BJ (cell line): ENCODE measurements around the gene ARID4A. TPM values are rescaled to one million over a fixed set of nuclear protein-coding genes. Genes with fewer than 3 reads are reported as not detected.

ENCODE experiments used
- CTCF ChIA-PET: fragments of 350-600 bp; formaldehyde crosslinking; extraction: SDS; loops from one replicate; lab custom pipeline; 2021; ENCODE audit warnings: antibody characterized with exemption, inconsistent platforms; lab: Yijun Ruan, JAX
- POLR2A ChIA-PET: fragments of 300-600 bp; sonication (Branson Sonifier 250); formaldehyde crosslinking; extraction: SDS; loops from one replicate; lab custom pipeline; 2021; ENCODE audit warnings: antibody characterized with exemption; lab: Charles Lee
- DNase-seq: peaks from one replicate; pipeline ENCODE4 v3.0.0-alpha.2; 2011; ENCODE audit warnings: low read depth
- H3K27me3 ChIP-seq: 2 replicates; pipeline ENCODE4 v1.6.0; 2011; ENCODE audit warnings: low read length; ENCODE audit not compliant: control insufficient read depth, insufficient read depth
- H3K36me3 ChIP-seq: 2 replicates; pipeline ENCODE4 v1.5.1; 2011; ENCODE audit warnings: low read length; ENCODE audit not compliant: control insufficient read depth, insufficient read depth
- H3K4me3 ChIP-seq: 2 replicates; pipeline ENCODE4 v1.5.1; 2011; ENCODE audit warnings: low read depth, mild to moderate bottlenecking, control low read depth, low read length
- polyA plus RNA-seq: library from polyadenylated mRNA; depleted of rRNA; stranded (reverse); fragments of >200 nt; gene quantifications from 2 replicates; pipeline ENCODE4 v1.2.3, GENCODE V29; 2011
- TF ChIP-seq, protein P1 (sequence below): IDR thresholded peaks from 2 replicates; pipeline ENCODE4 v1.5.1; 2011; ENCODE audit warnings: low read depth, mild to moderate bottlenecking, control low read depth, inconsistent platforms, low read length, moderate library complexity; ENCODE audit not compliant: insufficient read depth

The ARID4A gene
- polyA plus RNA-seq, 1 experiment: 3.3 TPM

- TF ChIP-seq, protein P1, sequence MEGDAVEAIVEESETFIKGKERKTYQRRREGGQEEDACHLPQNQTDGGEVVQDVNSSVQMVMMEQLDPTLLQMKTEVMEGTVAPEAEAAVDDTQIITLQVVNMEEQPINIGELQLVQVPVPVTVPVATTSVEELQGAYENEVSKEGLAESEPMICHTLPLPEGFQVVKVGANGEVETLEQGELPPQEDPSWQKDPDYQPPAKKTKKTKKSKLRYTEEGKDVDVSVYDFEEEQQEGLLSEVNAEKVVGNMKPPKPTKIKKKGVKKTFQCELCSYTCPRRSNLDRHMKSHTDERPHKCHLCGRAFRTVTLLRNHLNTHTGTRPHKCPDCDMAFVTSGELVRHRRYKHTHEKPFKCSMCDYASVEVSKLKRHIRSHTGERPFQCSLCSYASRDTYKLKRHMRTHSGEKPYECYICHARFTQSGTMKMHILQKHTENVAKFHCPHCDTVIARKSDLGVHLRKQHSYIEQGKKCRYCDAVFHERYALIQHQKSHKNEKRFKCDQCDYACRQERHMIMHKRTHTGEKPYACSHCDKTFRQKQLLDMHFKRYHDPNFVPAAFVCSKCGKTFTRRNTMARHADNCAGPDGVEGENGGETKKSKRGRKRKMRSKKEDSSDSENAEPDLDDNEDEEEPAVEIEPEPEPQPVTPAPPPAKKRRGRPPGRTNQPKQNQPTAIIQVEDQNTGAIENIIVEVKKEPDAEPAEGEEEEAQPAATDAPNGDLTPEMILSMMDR: peak; percentile 28; the same call in 1 of the 2 replicates
- H3K4me3 ChIP-seq: no peak overlapping the region
- POLR2A ChIA-PET: no interaction called here
- no peak for DNase-seq
- CTCF ChIA-PET: interaction anchor here (1.2 kb wide), 1 partner anchor 11 kb away, joined by 4 read pairs; no protein-coding TSS in a partner anchor
- H3K36me3 ChIP-seq: peaks cover 17% of the 10 kb centered on the region
- H3K27me3 ChIP-seq: no peaks in the 10 kb centered on the region
These were observed 64.5 kb downstream of the ARID4A start for GRCh38 chr14:58362798-58363412.

DNA sequence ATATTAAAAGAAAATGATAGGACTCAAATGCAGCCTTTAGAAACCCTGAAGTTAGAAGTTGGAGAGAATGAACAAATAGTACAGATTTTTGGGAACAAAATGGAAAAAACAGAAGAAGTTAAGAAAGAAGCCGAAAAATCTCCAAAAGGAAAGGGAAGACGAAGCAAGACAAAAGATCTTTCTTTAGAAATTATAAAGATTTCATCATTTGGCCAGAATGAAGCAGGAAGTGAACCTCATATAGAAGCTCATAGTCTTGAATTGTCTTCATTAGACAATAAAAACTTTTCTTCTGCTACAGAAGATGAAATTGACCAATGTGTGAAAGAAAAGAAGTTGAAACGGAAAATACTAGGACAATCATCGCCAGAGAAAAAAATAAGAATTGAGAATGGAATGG is 66.0 kb downstream of the ARID4A start:
- DNase-seq: no peak
- Histone ChIP-seq H3K4me3 (no peak overlapping the region), H3K36me3 (peaks cover 19% of the 10 kb centered on the region), H3K27me3 (no peaks in the 10 kb centered on the region)
- ChIA-PET CTCF (interaction anchor here (0.6 to 1.4 kb wide), 4 partner anchors 17 to 257 kb away, joined by 3 to 5 read pairs (median 4); no protein-coding TSS in a partner anchor), POLR2A (no interaction called here)
- TF ChIP-seq, protein P1: no peak

GRCh38 chr14:58367296-58367695 is 68.9 kb downstream of the ARID4A start:
- Histone ChIP-seq H3K36me3 (peaks cover 13% of the 10 kb centered on the region), H3K27me3 (no peaks in the 10 kb centered on the region), H3K4me3 (no peak overlapping the region)
- ChIA-PET CTCF (interaction anchor here (1.2 to 1.3 kb wide), 2 partner anchors 14 to 28 kb away, joined by 3 read pairs; partner anchors contain the start of gene TOMM20L), POLR2A (no interaction called here)
- no peak for DNase-seq
- TF ChIP-seq, protein P1: no peak

DNA sequence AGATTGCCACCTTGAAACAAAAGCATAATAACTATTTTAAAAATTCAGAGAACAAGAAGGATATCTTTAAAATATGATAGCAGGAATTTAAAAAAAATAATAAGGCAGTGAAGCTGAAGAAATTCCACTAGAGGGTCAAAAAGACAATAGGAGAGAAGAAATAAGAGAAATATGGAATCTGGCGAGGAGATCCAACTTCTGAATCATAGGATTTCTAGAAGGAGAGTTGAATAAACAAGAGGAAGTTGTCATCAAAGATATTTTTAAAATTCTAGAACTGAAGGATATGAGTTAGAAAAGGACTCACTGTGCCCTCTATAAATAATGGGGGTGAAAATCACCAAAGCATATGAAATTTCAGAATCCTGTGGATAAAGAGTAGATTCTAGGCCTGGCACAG is 70.6 kb downstream of the ARID4A start:
- Histone ChIP-seq H3K36me3 (peaks cover 13% of the 10 kb centered on the region), H3K4me3 (no peak overlapping the region), H3K27me3 (no peaks in the 10 kb centered on the region)
- ChIA-PET CTCF (no interaction called here), POLR2A (no interaction called here)
- TF ChIP-seq, protein P1: no peak
- no peak for DNase-seq

DNA sequence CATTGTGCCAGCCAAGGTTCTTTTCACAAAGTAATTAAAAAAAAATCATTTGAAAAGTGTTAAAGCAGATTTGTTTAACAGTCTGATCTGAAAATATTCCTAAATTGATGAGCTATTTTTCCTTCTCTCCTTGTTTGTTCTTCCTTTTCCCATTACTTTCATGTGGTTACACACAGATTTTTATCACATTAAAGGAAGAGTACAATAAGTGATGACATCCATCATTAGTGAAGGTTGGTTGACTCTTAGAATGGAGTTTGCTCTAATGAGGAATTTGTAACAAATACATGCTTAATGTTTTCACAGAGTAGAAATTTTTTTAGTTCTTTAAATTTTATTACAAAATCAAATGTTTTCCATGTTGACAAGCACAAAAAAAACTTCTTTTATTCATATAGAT is 78.4 kb downstream of the ARID4A start:
- TF ChIP-seq, protein P1: no peak
- CTCF ChIA-PET: interaction anchor here (0.6 to 1.3 kb wide), 4 partner anchors 10 to 110 kb away, joined by 3 to 4 read pairs (median 4); no protein-coding TSS in a partner anchor
- H3K27me3 ChIP-seq: no peaks in the 10 kb centered on the region

More for the DNA sequence above, 78.4 kb downstream of the ARID4A start:
- DNase-seq: no peak
- POLR2A ChIA-PET: no interaction called here
- Histone ChIP-seq H3K4me3 (no peak overlapping the region), H3K36me3 (peaks cover 3% of the 10 kb centered on the region; the same call in 1 of the 2 replicates)
